Left renal cortex interstitium (tissue), 4 donors: ENCODE results near the gene CPXM2. TPM values are rescaled to one million over a fixed set of nuclear protein-coding genes. Genes with fewer than 3 reads are reported as not detected.

Source experiments
- DNase-seq, 4 donors: peaks; one replicate each; pipeline ENCODE4 v3.0.0-alpha.2; 2013; ENCODE audit warnings: low read depth in 4 of 4, low spot score in 2 of 4, missing footprints in 1 of 4
- polyA plus RNA-seq, 4 donors: library from polyadenylated mRNA; unstranded; fragments of 120-200 nt; gene quantifications; one replicate each; pipeline ENCODE4 v1.2.1, GENCODE V29; 2013; ENCODE audit not compliant: insufficient read length in 4 of 4

The CPXM2 gene
- polyA plus RNA-seq, 4 donors: 4.6 to 6.7 (median 5.5) TPM

DNA sequence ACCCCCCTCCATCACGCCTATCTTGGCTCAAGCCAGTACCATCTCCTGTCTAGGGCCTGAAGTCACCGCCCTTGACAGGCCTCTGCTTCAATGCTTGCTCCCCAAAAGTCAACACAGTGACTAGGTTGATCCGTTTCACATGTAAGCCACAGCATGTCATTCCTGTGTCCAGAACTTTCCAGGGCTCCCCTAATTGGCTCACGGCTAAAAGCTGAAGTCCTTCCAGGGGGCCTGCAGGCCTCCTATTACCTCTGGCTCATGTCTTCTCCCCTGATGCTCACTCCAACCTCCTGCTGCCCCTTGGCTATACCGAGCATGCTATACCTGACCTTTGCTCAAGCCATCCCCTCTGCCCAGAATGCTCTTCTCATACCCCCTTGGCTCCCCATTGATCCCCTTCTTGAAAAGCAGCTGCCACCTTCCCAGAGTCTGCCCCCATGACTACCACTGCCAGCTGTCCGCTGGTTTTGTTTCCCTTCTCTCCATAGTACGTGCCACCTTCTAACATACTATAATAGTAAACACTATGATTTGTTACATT is 39.1 kb downstream of the CPXM2 start:
- DNase-seq: no peak

DNA sequence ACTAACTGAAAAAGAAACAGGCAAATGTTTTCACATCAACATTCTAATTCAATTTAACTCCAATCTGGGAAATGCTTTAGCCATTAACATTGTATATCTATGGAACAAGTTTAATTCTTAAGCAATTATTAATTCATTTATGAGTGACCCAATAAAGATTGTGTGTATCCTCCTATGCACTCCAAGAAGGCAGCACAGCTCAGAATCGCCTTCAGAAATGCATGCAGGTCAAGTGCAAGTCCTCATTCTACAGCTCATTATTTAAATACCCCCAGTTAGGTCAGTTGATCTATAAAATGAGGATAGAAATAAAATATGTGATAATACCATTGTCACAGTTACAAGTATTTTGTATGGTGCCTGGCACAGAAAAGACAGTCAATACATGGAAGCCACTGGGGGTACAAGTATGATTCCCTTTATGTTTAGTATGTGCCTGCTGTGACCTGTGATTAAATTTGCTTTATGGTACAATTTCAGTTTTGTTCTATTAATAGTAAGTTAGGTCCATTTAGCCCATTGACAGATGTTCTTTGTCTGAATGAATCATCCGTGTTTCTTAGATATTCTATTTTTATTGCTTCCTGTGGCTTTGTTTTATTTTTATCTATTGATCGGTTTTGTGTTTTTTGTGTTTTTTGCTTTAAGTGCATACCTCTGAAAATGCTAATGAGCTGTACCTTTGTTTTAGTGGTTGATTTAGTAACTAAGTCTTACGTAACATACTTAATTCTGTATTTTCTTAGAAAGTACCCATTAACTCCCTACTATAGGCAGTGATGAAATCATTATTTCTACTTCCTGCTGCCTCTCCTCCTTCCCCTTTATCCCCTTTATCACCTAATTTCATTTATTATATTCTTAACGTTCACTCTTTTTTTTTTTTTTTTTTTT is 42.8 kb downstream of the CPXM2 start:
- DNase-seq: no peak

DNA sequence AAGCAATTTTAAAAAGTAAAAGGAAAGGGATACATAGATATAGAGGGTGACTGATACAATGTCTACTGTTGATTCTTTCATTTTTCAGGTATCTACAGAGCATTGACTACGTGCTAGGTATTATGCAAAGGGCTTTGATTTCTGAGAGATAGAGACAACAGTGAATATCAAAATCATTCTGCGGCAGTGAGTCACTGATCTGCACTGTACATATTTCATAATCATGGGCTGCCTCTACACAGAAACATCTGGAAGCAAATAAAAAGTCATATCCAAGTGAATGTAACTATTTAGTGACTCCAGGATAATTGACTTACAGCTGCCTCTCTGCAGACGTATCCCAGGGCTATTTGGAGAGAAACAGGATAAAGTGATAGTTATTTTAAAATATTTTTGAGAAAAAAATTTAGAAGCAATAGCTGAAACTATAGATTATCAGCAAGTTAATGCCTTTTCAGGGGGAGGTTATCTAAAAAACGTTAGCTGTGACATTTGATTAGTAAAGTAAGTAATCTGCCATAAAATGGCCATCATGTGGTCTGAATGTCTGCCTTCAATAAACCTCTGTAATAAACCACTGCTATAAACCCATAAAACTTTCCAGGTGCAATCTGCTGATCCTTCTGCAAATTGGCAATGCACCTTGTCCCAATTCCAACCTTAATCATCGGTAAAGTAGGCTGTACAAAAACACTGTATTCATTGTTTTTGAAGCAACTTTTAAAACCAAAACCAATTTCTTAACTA is 43.7 kb downstream of the CPXM2 start:
- no peak for DNase-seq

DNA sequence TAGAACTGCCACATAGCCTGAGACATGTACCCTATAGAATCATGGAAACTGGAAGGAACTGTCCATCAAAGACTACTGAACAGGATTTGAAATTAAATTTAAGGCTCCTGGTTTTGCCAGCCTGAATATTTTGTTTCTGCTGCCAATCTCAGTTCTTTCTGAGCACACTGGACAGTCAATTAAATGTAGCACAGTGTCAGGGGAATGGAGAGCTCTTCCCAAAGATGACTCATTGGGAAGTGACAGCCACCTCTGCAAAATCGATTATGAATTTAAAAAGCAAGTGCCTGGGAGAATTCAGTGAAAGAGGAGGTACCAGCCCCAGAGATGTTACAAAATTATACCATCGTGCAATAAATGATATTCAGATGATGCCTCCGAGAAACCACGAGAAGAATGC is 47.8 kb downstream of the CPXM2 start:
- no peak for DNase-seq

DNA sequence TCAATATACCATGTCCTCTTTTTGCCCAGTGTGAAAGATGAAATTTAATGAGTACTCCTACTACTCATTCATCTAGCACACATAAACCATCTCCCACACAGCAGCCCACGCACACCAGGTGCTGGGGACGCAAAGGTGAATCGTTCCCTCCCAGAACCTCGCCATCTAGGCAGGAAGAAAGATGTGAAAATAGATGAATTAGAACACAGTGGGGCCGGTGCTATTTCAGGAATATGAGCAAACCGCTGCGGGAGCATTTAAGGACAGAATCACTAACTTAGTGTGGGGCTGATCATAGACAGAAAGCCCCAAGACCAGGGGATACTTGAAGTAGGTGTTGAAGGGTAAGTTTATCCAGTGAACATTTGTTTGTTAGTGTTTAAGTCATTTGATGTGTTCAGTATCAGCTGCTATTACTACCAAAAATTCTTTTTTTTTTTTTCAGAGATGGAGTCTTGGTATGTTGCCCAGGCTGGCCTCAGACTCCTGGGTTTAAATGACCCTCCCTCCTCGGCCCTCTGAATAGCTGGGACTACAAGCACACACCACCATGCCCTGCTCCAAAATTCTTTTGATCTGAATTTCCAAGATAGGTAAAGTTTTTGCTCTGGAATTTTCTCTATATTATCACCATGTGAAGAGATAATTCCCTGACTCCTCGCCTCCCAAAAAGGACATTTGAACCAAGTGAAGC is 48.8 kb downstream of the CPXM2 start:
- DNase-seq: no peak

DNA sequence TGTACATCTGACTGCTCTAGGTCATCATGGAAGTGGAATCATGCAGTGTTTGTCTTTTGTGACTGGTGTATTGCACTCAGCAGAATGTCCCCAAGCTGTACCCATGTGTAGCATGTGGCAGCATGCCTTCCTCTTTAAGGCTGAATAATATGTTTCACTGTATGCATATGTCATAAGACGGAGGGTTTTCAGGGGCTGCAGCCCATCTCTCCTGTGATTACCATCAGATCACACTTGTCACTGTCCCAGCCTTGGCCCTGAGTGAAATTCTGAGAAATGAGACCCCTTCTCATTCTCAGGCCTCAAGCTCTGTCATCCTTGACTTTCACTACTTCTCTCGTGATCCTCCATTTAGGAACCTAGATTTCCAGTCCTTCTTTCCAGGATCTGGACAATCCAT is 50.0 kb downstream of the CPXM2 start:
- DNase-seq: no peak

DNA sequence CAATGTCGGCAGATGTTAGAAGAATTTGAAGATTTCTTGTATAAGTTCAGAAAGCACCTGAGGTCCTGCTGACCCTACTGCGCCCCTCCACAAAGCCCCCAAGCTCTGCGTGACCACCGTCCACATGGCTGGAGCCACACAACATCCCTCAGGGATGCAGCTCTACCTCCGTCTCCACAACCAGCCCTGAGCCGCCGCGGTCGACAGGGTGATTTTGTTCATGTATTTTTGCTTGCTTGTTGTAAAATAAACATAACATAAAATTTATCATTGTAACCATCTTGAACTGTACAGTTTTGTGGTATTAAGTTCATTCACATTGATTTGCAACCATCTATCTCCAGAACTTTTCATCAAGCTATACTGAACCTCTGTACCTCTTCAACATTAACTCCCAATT is 50.5 kb downstream of the CPXM2 start:
- DNase-seq: no peak

DNA sequence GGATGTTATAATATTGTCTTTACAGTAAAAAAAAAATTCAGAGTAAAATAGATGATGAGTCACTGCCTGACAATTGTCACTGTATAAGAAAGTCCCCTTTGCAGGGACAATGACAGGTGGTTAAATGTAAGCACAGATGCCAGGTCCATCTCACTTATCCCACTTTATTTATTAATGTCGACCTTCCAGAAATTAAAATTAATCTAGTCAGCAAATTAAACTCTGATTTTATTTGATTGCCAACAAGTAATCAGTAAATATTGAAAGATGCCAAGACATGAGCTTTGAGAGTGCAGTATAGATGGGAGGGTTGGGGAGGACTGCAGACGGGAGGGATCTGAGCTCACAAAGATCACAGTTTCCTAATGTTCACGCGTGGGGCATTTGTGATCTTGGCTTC is 50.9 kb downstream of the CPXM2 start:
- DNase-seq: no peak

DNA sequence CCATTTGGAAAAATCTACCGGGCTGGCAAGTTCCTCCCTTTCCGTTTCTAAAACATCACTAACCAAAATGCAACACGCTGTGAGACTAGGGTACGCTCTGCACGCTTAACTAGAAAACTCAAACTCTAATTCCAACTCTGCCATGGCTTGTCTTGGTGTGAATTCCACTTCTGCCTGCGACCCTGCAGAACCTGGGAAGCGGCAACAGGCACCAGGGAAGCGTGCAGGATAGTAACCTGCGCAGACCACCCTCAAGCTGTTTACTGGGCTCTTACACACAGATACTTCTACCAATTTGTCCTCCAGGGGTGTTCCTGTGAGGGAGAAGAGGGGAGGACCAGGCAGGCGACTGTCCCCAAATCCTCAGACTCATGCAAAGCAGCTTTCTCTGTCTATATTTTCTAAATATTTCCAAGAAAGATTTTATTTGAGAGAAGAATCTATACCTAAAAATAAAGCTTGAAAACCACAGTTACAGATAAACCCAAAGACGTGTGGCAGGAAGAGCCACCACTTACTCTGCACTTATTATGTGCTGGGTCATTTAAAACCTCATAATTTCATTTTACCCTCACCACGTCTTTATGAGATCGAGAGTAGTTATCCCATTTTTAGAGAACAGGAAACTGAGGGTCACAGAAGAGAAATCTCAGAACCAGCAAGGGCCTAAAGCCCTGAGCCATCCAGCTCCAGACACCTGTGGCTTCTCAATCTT is 52.9 kb downstream of the CPXM2 start:
- no peak for DNase-seq

DNA sequence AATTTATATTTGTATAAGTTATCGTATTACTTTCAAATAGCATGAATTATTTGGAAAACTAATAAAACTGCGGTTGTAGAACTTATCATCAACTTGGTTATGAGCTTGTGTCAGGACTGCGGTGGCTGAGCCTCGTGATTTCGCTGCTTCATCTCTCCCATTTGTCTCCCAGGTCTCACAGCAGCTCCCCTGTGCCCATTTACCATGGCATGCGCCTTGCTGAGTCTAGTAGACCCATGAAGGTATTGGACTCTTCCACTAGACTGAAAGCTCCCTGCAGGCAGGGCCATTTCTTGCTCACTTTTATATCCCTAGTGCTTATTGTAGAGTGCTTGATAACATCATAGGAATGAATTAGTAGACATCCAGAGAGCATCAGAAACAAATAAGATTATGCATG is 53.9 kb downstream of the CPXM2 start:
- DNase-seq: no peak

DNA sequence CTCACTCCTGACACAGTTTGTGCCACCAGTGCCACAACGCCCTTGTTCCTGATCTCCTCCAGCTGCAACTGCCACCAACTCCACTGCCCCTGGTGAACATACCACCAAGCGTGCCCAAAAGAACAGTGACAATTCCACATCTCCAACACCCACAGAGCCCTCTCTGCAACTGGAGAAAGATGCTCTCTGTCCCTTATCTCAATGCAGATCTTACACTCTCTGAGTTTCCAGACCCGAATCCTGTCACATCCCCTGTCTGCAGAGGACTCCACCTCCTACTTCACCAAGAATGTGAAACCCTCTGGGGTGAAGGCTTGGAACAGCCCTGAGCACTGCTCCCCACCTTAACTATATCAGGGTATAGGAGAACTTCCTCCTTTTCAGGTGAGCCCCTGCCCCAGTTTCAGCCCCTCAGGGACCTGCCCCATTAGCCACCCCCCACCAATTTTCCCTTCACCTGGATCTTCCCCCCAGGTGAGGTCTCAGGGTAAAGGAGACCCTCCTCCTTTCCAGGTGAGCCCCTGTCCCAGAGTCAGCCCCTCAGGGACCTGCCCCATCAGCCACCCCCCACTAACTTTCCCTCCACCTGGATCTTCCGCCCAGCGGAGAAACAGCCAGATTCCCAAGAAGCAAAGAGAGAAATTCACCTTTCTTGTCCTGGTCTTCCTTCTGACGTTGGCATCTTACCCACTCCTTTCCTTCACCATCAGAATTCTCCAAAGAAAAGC is 55.0 kb downstream of the CPXM2 start:
- no peak for DNase-seq

DNA sequence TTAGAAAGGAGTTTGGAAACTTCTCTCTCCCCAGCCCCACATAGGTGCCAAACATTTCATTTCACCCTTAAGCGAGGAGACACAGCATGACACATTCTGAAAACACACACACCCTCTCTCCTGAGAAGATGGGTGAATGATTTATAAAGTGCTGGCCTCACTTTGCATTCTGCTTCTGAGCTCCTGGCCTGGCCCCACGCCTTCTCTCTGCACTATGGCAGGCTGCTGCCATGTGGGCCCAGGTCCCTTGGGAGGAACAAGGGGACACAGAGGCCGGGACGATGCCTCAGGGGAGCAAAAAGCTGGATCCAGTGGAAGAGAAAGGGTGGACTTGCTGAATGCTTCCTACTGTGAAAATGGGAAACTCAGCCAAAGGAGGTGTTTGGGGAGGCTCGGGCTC is 56.0 kb downstream of the CPXM2 start:
- no peak for DNase-seq

DNA sequence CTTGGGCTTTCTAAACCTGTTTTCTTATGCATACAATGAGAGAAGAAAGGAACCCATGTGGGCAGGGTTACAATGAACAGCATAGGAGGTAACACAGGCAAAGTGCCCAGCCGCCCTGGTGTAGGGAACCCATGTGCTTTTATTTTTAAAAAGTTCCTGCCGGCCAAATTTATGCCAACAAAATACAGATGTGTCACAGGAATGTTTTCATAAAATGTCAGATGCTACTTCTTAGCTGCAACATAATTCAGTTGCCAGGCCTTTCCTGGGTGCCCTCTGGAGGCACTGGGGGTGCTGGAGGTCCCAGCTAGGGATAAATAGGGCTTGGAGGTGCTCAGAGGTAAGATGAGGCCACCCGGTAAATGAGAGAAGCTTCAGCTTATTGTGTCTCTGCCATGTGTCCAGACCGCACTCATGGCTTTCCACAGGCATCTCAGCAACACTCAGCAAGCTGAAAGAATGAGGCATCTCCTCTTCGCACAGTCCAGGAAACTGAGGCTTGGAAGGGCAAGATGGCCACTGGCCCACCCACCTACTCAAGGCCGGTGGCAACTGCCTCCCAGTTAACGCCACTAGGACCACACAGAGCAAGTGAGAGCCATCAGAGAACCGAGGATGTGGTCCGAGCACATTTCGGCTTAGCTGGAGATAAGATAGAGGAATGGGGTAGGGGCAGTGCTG is 58.3 kb downstream of the CPXM2 start:
- DNase-seq: no peak

DNA sequence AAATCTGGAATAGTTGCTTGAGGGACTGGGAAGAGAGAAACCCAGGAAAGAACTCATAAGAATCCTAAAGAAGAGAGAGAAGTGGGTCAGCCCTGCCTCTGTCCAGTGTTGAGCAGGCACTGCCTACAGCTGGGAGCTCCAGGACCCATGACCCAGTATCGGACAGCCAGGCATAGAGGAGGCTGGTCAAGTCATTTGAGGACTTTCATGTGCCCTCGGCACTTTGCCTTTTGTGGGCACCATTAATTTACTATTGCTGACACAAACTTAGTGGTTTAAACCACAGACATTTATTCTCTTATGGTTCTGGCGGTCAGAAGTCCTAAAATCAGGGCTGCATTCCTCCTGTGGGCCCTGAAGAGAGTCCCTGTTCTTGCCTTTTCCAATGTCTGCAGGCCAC is 60.3 kb downstream of the CPXM2 start:
- no peak for DNase-seq

DNA sequence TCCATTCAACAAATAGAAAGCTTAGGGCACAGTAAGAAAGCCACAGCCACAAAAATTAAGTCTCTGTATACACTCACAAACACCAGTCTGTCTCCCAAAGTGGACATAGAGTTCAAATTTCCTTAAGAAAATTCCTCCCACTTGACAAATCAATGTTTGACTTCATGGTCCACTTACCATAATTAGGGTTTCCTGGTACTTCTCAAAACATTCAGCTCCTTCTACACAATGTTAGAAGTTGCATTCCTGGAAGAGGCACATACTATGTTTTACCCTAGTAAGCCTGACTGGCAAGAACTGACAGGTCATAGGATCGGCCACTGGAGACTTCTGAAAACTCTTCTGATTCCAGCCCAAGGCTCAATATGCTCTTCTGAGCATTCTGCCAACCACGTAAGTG is 70.5 kb downstream of the CPXM2 start:
- DNase-seq: no peak

DNA sequence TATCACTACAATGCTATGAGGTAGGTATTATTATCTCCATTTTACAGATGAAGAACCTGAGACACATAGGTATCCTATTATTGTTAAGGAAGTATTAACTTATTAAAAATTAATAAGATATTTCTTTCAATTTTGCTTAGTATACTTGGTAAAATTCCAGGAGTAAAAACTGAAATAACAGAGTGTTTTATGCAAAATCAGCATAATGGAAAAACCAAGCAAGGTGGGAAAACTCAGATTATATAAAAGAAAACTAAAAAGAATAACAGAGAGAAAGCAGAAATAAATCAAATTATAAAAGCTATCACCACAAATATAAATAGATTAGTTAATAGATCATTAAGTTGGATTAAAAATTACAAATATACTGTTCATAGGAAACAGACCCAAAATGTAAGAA is 82.0 kb downstream of the CPXM2 start:
- DNase-seq: no peak

DNA sequence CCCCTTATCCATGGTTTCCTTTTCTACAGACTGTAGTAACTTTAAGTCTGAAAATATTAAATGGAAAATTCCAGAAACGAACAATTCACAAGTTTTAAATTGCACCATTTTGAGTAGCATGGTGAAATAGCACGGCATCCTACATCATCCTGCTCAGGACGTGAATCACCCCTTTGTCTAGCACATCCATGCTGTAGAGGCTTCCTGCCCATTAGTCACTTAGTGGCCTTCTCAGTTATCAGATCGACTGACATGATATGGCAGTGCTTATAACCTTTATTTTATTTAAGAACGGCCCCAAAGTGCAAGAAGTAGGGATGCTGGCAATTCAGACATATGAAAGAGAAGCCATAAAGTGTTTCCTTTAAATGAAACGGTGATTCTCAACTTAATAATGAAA is 82.7 kb downstream of the CPXM2 start:
- no peak for DNase-seq

DNA sequence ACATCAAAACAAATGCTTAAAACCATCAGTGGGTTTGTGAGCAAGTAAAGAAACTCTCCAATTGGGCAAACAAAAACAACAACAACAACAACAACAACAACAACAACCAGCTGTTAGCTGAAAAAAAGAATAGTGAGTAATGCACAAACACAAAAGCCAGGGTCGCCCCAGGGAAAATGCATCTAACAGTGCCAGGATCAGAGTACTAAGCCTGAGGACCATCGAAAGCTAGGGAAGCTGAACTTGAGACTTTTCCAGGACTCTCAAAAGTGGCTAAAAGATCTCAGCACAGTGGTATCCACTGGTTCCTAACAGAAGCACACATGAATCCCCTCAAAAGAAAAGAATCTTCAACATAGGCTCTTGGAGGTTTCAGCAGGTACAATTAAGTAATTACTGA is 83.3 kb downstream of the CPXM2 start:
- no peak for DNase-seq

DNA sequence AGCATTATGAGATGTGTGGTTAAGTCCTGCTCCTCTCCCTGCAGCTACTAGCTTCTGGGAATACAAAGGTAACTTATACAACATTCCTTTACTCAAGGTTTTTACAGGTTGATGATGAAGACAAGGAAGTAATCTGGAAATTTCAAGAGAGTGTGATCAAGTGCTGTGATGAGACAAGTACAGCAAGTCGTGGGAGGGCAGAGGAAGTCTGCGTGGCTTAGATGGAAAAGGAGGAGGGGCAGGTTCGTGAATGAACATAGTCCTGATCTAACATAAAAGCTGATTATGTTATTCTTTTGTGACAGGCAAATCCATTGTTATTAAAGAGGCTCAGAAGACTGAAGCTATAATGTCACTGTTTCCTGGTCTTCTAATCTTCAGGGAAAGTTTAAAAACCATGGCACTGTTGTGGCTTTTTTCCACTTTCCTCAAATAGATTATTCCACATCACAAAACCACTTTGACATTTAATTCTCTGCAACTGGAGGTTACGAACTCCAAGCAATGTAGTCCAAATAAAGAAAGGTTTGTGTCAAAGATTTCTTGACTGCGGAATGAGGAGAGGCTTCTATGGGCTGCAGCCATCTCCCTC is 84.1 kb downstream of the CPXM2 start:
- DNase-seq: no peak
